ENCODE results near the gene SRRD. TPM values are rescaled to one million over a fixed set of nuclear protein-coding genes. Genes with fewer than 3 reads are reported as not detected.

SRRD gene
- total RNA-seq, 1 donor from 2014 or later = 34.4 TPM

DNA sequence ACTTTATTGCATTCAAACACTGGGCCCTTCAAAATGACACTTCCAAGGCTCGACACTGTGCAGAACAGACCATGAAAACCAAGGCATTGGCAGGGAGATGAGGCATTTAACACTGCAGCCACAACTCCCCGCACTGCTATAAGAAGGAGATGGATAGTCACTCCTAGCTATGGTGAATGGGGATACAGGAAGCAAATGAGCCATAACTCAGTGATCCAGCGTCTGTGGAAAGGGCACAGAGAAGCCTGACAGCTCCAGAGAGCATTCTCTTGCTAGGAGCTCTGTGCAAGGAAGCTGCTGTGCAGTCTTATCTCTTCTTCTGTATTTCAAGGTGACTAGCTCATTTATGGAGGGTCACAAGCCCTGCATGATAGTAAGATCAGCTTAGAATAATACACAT lies 21.0 kb upstream of the SRRD start:
- peaks cover 28% of the 10 kb centered on the region for H3K36me3 Mint-ChIP-seq (ENCODE audit: low read depth, unreplicated experiment)
- no peaks in the 10 kb centered on the region for H3K9me3 ChIP-seq (ENCODE audit: insufficient read depth, low read depth, low read length)

DNA sequence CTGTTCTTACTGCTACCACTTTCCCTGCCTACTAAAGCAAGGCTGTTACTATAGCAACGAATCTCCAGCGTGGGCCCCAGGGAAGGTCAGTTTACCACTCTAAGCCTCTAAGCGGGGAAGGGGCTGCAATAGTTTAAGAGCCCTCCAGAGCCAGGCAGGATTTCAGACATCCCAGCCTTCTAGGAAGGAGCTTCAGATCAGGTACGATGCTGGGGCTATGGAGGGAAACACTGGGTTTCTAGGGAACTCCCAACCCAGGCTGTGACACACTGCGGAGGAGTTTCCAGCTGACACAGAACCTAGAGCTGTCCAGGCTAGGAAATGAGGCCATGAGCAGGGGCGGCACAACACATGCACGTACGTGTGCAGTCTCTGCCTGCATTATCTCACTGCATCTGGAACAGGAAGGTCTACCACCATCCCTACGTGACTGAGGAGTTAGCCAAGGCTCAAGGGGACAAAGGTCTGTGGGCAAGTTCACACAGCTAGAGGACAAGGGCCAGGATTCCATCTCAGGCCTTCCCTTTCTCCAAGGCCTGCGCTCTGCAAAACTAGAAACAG lies 20.5 kb upstream of the SRRD start:
- no peaks in the 10 kb centered on the region for H3K9me3 ChIP-seq (ENCODE audit: insufficient read depth, low read depth, low read length)
- H3K36me3 ChIP-seq (ENCODE audit: insufficient read depth, low read length) = peaks cover 29% of the 10 kb centered on the region
- Mint-ChIP-seq H3K9me3 (ENCODE audit: unreplicated experiment) (no peaks in the 10 kb centered on the region), H3K36me3 (ENCODE audit: low read depth, unreplicated experiment) (peaks cover 29% of the 10 kb centered on the region), H3K4me1 (ENCODE audit: low read depth, unreplicated experiment) (peaks cover 22% of the 10 kb centered on the region), H3K27me3 (ENCODE audit: low read depth, unreplicated experiment) (no peaks in the 10 kb centered on the region), H3K27ac (ENCODE audit: unreplicated experiment) (no peak overlapping the region), H3K4me3 (ENCODE audit: unreplicated experiment) (no peak overlapping the region)
- H3K4me2 ChIP-seq (ENCODE audit: low read length) = peak overlapping the region; percentile 39
- no peaks in the 10 kb centered on the region for H3K27me3 ChIP-seq (ENCODE audit: insufficient read depth, low read length)
- peaks cover 7% of the 10 kb centered on the region for H3K79me2 ChIP-seq (ENCODE audit: insufficient read depth, low read length)
- DNase-seq (ENCODE audit: low read depth) (peak; percentile 32), FAIRE-seq (no peak)
- no peak overlapping the region for H2AFZ ChIP-seq (ENCODE audit: low read depth, low read length)
- no peak overlapping the region for H3K4me3 ChIP-seq (ENCODE audit: insufficient read depth, low read depth, low read length)
- peak overlapping the region; percentile 33 for H3K27ac ChIP-seq (ENCODE audit: low read depth, low read length)
- TF ChIP-seq EZH2 (IDR thresholded peaks at IDR 0.05; ENCODE audit: insufficient read depth, low read length) = no peak
- TF ChIP-seq, protein P1, sequence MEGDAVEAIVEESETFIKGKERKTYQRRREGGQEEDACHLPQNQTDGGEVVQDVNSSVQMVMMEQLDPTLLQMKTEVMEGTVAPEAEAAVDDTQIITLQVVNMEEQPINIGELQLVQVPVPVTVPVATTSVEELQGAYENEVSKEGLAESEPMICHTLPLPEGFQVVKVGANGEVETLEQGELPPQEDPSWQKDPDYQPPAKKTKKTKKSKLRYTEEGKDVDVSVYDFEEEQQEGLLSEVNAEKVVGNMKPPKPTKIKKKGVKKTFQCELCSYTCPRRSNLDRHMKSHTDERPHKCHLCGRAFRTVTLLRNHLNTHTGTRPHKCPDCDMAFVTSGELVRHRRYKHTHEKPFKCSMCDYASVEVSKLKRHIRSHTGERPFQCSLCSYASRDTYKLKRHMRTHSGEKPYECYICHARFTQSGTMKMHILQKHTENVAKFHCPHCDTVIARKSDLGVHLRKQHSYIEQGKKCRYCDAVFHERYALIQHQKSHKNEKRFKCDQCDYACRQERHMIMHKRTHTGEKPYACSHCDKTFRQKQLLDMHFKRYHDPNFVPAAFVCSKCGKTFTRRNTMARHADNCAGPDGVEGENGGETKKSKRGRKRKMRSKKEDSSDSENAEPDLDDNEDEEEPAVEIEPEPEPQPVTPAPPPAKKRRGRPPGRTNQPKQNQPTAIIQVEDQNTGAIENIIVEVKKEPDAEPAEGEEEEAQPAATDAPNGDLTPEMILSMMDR (IDR thresholded peaks at IDR 0.05; ENCODE audit: insufficient read depth, low read depth, low read length) = no peak
- H3K4me1 ChIP-seq (ENCODE audit: insufficient read depth, low read length) = peaks cover 8% of the 10 kb centered on the region
- H4K20me1 ChIP-seq (ENCODE audit: insufficient read depth, low read length) = peaks cover 29% of the 10 kb centered on the region
- no peak overlapping the region for H3K9ac ChIP-seq (ENCODE audit: low read length)

More for the DNA sequence above, 21.0 kb upstream of the SRRD start:
- Mint-ChIP-seq H3K9me3 (ENCODE audit: unreplicated experiment) (no peaks in the 10 kb centered on the region), H3K4me3 (ENCODE audit: unreplicated experiment) (peak overlapping the region; percentile 20), H3K4me1 (ENCODE audit: low read depth, unreplicated experiment) (peaks cover 22% of the 10 kb centered on the region), H3K27me3 (ENCODE audit: low read depth, unreplicated experiment) (no peaks in the 10 kb centered on the region), H3K27ac (ENCODE audit: unreplicated experiment) (no peak overlapping the region)
- FAIRE-seq (no peak), DNase-seq (ENCODE audit: low read depth) (no peak)
- H3K4me1 ChIP-seq (ENCODE audit: insufficient read depth, low read length) = peaks cover 8% of the 10 kb centered on the region
- no peak overlapping the region for H3K4me2 ChIP-seq (ENCODE audit: low read length)
- H3K27ac ChIP-seq (ENCODE audit: low read depth, low read length) = no peak overlapping the region
- no peak overlapping the region for H2AFZ ChIP-seq (ENCODE audit: low read depth, low read length)
- H4K20me1 ChIP-seq (ENCODE audit: insufficient read depth, low read length) = peaks cover 29% of the 10 kb centered on the region
- peaks cover 7% of the 10 kb centered on the region for H3K79me2 ChIP-seq (ENCODE audit: insufficient read depth, low read length)
- no peak overlapping the region for H3K4me3 ChIP-seq (ENCODE audit: insufficient read depth, low read depth, low read length)
- no peaks in the 10 kb centered on the region for H3K27me3 ChIP-seq (ENCODE audit: insufficient read depth, low read length)
- TF ChIP-seq, protein P1 (IDR thresholded peaks at IDR 0.05; ENCODE audit: insufficient read depth, low read depth, low read length) = no peak
- no peak for TF ChIP-seq EZH2 (IDR thresholded peaks at IDR 0.05; ENCODE audit: insufficient read depth, low read length)
- H3K36me3 ChIP-seq (ENCODE audit: insufficient read depth, low read length) = peaks cover 27% of the 10 kb centered on the region
- no peak overlapping the region for H3K9ac ChIP-seq (ENCODE audit: low read length)

DNA sequence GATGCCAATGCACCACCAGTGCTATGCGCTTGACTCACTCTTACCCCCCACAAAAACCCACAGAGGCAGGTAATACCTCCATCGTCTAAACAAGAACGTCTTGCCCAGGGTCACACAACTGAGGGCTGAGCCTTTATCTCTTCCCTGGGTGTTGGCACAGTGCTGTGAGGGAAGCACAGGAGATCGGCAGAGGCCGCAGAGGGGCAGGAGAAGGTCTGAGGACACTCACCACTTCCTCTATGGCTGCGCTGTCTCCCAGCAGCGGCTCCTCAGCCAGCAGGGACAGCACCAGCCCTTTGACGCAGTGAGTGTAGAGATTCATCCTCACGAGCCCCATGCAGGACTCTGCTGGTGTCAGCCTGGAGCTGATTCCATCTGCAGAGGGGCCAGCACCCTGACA lies 20.0 kb upstream of the SRRD start:
- TF ChIP-seq EZH2 (IDR thresholded peaks at IDR 0.05; ENCODE audit: insufficient read depth, low read length) = no peak
- TF ChIP-seq, protein P1 (IDR thresholded peaks at IDR 0.05; ENCODE audit: insufficient read depth, low read depth, low read length) = no peak
- Histone ChIP-seq H3K79me2 (ENCODE audit: insufficient read depth, low read length) (peaks cover 7% of the 10 kb centered on the region), H3K27ac (ENCODE audit: low read depth, low read length) (peak overlapping the region; percentile 14), H2AFZ (ENCODE audit: low read depth, low read length) (no peak overlapping the region), H3K27me3 (ENCODE audit: insufficient read depth, low read length) (no peaks in the 10 kb centered on the region), H3K36me3 (ENCODE audit: insufficient read depth, low read length) (peaks cover 31% of the 10 kb centered on the region), H3K4me3 (ENCODE audit: insufficient read depth, low read depth, low read length) (no peak overlapping the region), H3K9me3 (ENCODE audit: insufficient read depth, low read depth, low read length) (no peaks in the 10 kb centered on the region), H3K4me2 (ENCODE audit: low read length) (no peak overlapping the region), H3K4me1 (ENCODE audit: insufficient read depth, low read length) (peaks cover 8% of the 10 kb centered on the region), H4K20me1 (ENCODE audit: insufficient read depth, low read length) (peaks cover 29% of the 10 kb centered on the region), H3K9ac (ENCODE audit: low read length) (no peak overlapping the region)
- H3K36me3 Mint-ChIP-seq (ENCODE audit: low read depth, unreplicated experiment) = peaks cover 30% of the 10 kb centered on the region
- no peak for DNase-seq (ENCODE audit: low read depth)
- no peaks in the 10 kb centered on the region for H3K27me3 Mint-ChIP-seq (ENCODE audit: low read depth, unreplicated experiment)
- peaks cover 22% of the 10 kb centered on the region for H3K4me1 Mint-ChIP-seq (ENCODE audit: low read depth, unreplicated experiment)
- FAIRE-seq = no peak
- no peak overlapping the region for H3K4me3 Mint-ChIP-seq (ENCODE audit: unreplicated experiment)
- H3K9me3 Mint-ChIP-seq (ENCODE audit: unreplicated experiment) = no peaks in the 10 kb centered on the region
- H3K27ac Mint-ChIP-seq (ENCODE audit: unreplicated experiment) = no peak overlapping the region

All from astrocyte (in vitro differentiated cells and primary cell).